Astrocyte of the cerebellum (primary cell): ENCODE measurements around the gene CCDC87.

ENCODE experiments used
- DNase-seq: peaks from one replicate; pipeline ENCODE4 v3.0.0-alpha.2; 2011; ENCODE audit warnings: low read depth
- H3K4me3 ChIP-seq: 2 replicates; pipeline ENCODE4 v1.5.1; 2011; ENCODE audit warnings: mild to moderate bottlenecking, low read depth, low read length, moderate library complexity
- in situ Hi-C: cut with HindIII; loops from 2 replicates; pipeline ENCODE4 v1.10.0; 2017; ENCODE audit warnings: low sequenced_read_pairs
- TF ChIP-seq, protein P1 (sequence below): IDR thresholded peaks from 2 replicates; pipeline ENCODE4 v1.5.1; 2012; ENCODE audit warnings: low read length, low read depth, moderate library complexity, mild to moderate bottlenecking; ENCODE audit errors: missing control alignments

CCDC87 gene

DNA sequence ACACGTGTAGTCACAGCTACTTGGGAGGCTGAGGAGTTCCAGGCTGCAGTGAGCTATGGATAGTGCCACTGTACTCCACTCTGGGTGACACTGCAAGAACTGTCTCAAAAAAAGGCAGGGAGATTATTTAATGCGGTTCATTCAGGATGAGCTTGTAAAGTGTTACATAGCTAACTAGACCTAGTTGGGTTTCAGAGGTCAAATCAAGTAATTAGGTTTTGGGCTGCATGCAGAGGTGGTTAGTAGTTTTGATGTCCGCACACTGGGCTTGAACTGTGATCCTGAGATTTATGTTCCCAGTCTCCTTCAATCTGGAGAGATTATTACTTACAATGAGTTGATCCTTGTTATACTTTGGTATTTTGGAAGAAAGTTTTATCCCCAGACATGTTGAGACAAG, 43.5 kb upstream of the CCDC87 start:
- in situ Hi-C loops: no loop called here
- H3K4me3 ChIP-seq: no peak overlapping the region
- TF ChIP-seq, protein P1, sequence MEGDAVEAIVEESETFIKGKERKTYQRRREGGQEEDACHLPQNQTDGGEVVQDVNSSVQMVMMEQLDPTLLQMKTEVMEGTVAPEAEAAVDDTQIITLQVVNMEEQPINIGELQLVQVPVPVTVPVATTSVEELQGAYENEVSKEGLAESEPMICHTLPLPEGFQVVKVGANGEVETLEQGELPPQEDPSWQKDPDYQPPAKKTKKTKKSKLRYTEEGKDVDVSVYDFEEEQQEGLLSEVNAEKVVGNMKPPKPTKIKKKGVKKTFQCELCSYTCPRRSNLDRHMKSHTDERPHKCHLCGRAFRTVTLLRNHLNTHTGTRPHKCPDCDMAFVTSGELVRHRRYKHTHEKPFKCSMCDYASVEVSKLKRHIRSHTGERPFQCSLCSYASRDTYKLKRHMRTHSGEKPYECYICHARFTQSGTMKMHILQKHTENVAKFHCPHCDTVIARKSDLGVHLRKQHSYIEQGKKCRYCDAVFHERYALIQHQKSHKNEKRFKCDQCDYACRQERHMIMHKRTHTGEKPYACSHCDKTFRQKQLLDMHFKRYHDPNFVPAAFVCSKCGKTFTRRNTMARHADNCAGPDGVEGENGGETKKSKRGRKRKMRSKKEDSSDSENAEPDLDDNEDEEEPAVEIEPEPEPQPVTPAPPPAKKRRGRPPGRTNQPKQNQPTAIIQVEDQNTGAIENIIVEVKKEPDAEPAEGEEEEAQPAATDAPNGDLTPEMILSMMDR: no peak
- DNase-seq: no peak

DNA sequence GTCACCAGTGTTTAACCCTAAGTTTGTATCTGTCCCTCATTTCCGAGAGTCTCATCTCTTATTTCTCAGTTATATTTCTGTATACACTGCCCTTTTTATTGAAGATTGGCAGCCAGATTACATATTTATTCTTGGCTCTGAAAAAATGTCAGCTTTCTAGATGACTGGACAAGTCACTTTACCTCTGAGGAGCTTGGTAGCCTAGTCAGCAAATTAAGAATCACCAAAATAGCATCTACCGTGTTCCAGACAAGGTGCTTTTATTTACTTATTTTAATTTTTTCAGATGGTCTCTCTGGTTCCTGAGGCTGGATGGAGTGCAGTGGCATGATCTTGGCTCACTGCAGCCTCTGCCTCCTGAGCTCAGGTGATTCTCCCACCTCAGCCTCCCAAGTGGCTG, 40.1 kb upstream of the CCDC87 start:
- in situ Hi-C loops: no loop called here
- no peak for DNase-seq
- TF ChIP-seq, protein P1: no peak
- H3K4me3 ChIP-seq: no peak overlapping the region

DNA sequence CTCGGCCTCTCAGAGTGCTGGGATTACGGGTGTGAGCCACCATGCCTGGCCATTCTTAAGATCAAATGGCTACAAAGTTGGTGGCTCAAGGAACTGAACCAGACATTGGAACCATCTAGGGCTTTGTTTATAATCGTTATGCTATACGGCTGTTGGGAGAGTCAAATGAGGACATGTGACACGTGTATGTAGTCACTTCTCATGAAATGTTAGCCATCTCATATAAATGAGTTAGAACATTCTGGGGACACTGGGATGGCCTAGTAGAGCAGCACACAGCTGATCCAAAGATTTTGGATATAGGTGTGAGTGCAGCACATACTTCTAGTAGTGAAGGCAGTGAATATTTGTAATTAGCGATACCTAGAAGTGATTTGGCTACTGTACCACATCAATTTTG, 39.0 kb upstream of the CCDC87 start:
- H3K4me3 ChIP-seq: no peak overlapping the region
- in situ Hi-C loops: no loop called here
- no peak for DNase-seq
- TF ChIP-seq, protein P1: no peak

DNA sequence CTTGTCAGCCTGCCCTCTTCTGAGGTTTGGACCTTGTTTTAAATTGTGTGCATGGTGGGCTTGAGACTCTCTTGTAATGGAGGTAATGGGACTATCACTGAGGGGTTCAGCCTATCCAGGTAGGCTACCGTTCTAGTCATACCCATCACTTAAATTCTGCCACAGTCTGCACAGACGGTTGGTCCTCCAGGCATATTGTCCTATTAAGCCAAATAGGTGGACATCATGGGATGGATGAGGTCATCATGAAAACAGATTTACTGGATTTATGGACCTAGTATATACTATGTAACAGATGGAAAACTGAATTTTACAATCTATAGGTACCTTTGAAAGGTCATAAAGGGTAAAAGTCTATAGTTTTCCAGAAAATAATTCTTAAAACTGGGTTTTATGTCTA, 36.5 kb upstream of the CCDC87 start:
- in situ Hi-C loops: no loop called here
- H3K4me3 ChIP-seq: no peak overlapping the region
- TF ChIP-seq, protein P1: no peak

DNA sequence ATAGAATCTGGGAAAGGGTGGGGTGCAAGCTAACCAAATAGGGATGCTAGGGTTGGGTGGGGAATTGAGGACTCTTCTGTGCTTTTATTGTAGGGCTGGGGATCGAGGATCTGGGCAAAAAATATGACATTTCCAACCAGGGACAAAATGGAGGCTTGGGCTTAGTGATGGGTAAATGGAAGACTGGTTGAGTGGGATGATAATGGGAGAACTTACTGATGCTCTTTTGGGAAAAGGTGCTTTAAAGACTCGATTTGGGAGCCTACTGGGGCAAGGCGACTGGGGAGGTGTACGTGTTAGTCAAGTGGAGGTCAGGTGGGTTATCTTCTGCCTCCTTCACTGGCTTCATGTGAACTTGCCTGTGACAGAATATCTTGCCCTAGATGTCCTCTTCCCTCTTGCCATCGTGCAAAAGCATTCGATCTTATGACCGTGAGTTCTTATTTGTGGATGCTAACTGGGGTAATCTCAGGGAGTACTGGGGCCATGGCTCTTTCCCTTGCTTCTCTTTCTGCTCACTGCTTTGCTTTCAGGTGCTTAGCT, 35.3 kb upstream of the CCDC87 start:
- H3K4me3 ChIP-seq: no peak overlapping the region
- in situ Hi-C loops: no loop called here
- no peak for DNase-seq
- TF ChIP-seq, protein P1: no peak

More for the DNA sequence above, 36.5 kb upstream of the CCDC87 start:
- DNase-seq: no peak

DNA sequence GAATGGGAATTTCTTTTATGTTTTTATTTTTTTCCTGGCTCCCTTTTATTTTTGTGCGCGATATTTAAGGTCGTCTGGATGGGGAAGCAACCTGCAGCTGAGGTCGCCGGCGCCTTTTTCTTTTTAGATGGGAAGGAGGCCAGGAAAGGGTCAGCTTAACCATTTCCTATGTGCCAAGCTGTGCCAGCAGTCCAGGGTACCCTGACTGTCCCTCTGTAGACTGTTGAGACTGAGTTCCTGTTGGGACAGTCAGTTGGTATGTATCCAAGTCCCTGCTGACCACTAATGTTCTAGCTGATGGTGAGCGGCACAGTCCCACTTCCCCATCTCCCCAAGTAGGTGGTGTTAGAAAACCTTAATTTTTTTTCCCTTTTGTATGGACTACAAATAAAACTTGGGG, 34.1 kb upstream of the CCDC87 start:
- TF ChIP-seq, protein P1: no peak
- no peak overlapping the region for H3K4me3 ChIP-seq
- in situ Hi-C loops: no loop called here
- DNase-seq: no peak

DNA sequence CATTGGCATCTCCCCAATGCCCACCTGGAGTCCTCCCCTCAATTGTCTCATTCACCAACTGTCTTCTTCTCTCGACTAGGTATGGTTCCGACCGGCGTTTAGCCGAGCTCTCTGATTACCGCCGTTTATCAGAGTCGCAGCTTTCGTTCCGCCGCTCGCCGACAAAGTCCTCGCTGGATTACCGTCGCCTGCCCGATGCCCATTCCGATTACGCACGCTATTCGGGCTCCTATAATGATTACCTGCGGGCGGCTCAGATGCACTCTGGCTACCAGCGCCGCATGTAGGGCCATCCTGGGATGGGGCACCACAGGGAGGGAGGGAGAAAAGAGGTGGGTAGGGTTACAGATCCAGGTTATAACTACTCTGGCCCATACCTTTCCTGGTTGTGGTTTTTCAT, 33.5 kb upstream of the CCDC87 start:
- TF ChIP-seq, protein P1: no peak
- in situ Hi-C loops: no loop called here
- no peak for DNase-seq
- H3K4me3 ChIP-seq: no peak overlapping the region
